ENCODE measurements around the gene COL3A1.

Gene COL3A1

DNA sequence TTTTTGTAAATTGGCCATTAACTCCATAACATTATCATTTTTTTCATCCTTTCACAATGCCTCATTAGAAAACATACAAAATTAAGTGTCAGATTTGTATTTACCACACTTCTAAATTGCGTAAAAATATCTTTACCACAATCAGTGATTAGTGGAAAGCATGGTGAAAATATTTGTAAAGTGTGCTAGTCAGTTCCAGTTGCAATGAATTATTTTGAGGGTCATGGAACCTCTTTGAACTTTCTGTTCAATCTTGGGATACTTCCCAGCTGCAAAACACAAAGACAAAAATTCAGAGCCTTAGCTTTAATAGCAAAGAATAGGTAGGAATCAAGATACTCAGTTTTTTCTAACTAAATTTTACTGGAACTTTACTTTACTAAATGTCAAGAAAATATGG, 4.0 kb upstream of the COL3A1 start:
- TF ChIP-seq TAF1 (IDR thresholded peaks at IDR 0.05; ENCODE audit: borderline replicate concordance, insufficient read depth, low read length) (no peak), SIN3A (IDR thresholded peaks at IDR 0.05; ENCODE audit: borderline replicate concordance, insufficient read depth, low read length) (no peak), POLR2AphosphoS5 (IDR thresholded peaks at IDR 0.05; ENCODE audit: low read depth, low read length) (no peak), FOXP2 (optimal IDR thresholded peaks at IDR 0.05; ENCODE audit: borderline replicate concordance, extremely low read depth, extremely low read length, insufficient read depth) (no peak)
- TF ChIP-seq, protein P1, sequence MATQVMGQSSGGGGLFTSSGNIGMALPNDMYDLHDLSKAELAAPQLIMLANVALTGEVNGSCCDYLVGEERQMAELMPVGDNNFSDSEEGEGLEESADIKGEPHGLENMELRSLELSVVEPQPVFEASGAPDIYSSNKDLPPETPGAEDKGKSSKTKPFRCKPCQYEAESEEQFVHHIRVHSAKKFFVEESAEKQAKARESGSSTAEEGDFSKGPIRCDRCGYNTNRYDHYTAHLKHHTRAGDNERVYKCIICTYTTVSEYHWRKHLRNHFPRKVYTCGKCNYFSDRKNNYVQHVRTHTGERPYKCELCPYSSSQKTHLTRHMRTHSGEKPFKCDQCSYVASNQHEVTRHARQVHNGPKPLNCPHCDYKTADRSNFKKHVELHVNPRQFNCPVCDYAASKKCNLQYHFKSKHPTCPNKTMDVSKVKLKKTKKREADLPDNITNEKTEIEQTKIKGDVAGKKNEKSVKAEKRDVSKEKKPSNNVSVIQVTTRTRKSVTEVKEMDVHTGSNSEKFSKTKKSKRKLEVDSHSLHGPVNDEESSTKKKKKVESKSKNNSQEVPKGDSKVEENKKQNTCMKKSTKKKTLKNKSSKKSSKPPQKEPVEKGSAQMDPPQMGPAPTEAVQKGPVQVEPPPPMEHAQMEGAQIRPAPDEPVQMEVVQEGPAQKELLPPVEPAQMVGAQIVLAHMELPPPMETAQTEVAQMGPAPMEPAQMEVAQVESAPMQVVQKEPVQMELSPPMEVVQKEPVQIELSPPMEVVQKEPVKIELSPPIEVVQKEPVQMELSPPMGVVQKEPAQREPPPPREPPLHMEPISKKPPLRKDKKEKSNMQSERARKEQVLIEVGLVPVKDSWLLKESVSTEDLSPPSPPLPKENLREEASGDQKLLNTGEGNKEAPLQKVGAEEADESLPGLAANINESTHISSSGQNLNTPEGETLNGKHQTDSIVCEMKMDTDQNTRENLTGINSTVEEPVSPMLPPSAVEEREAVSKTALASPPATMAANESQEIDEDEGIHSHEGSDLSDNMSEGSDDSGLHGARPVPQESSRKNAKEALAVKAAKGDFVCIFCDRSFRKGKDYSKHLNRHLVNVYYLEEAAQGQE (IDR thresholded peaks at IDR 0.05; ENCODE audit: insufficient read depth in 1 of 2, low read depth in 2 of 2, low read length in 2 of 2): no peak

DNA sequence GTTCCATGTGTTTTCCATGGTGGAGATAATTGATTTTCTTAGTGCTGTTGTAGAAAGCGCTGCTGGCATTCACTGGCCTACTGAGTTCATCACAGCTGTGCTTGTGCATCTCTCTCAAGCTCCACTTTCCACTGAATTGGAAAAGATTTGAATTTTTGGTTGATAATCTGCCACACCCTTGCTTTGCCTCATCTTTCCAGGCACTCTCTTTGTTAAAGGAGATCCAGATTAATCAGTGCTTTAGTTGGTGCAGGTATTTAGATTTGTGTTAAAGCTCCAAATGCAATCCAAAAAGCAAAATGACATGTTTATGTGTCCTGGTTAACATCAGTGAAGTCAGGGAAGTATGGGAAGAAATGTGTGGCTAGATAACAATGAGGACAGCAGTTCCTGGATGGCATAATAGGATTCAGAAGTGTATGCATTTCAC, 2.7 kb upstream of the COL3A1 start:
- TF ChIP-seq, protein P1 (IDR thresholded peaks at IDR 0.05; ENCODE audit: insufficient read depth in 1 of 2, low read depth in 2 of 2, low read length in 2 of 2): no peak
- TF ChIP-seq SIN3A (IDR thresholded peaks at IDR 0.05; ENCODE audit: borderline replicate concordance, insufficient read depth, low read length) (no peak), FOXP2 (optimal IDR thresholded peaks at IDR 0.05; ENCODE audit: borderline replicate concordance, extremely low read depth, extremely low read length, insufficient read depth) (no peak)

DNA sequence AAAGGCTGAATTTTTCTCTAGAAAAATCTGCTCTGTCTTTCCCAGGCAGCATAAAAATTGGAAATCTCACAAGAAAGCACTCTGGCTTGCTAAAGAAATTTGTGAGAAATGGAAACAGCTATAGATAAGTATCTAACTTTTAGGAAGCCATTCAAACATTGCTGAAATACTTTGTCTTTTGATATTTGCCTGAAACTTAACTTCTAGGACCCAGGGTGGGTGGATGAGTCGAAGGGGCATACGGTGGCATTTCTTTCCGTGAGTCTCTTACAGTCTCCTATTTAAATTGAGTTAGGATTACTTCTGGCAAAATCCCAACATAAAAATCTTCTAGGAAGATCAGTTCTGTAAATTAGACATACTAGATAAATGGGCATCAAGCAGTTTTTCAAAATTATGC, 532 bp upstream of the COL3A1 start:
- TF ChIP-seq SIN3A (IDR thresholded peaks at IDR 0.05; ENCODE audit: borderline replicate concordance, insufficient read depth, low read length) (no peak), POLR2AphosphoS5 (IDR thresholded peaks at IDR 0.05; ENCODE audit: low read depth, low read length) (no peak), TAF1 (IDR thresholded peaks at IDR 0.05; ENCODE audit: borderline replicate concordance, insufficient read depth, low read length) (no peak), FOXP2 (optimal IDR thresholded peaks at IDR 0.05; ENCODE audit: borderline replicate concordance, extremely low read depth, extremely low read length, insufficient read depth) (no peak)
- TF ChIP-seq, protein P1 (IDR thresholded peaks at IDR 0.05; ENCODE audit: insufficient read depth in 1 of 2, low read depth in 2 of 2, low read length in 2 of 2): no peak

DNA sequence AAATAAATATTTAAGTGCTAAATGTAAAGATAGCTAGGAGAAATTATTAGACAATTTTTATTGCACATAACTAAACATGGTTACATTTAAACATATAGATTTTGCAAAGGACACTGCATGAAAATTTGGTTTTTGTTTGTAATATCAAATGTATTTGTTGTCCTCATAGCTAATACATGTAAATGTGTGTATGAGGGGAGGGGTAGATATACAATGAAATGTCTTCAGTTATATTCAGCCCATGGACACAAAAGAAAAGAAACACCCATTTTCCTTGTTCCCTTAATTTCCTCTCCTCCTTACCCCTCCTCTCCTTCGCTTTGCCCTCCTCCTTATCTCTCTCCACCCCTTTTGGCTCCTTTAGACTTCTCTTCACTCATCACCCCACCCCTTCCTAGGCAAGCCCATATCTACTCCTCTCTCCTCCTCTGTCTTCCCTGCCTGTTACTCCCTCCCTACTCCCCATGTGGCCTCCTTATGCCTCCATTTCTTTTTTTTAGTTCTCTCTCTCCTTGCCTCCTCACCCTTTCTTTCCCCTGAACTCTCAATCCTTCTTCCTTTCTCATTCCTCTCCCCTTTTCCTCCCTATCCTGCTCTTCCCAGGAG, 1.4 kb downstream of the COL3A1 start:
- no peak for TF ChIP-seq SIN3A (IDR thresholded peaks at IDR 0.05; ENCODE audit: borderline replicate concordance, insufficient read depth, low read length)
- TF ChIP-seq, protein P1 (IDR thresholded peaks at IDR 0.05; ENCODE audit: insufficient read depth in 1 of 2, low read depth in 2 of 2, low read length in 2 of 2): no peak
- no peak for TF ChIP-seq FOXP2 (optimal IDR thresholded peaks at IDR 0.05; ENCODE audit: borderline replicate concordance, extremely low read depth, extremely low read length, insufficient read depth)
- peak; percentile 75 for TF ChIP-seq POLR2AphosphoS5 (IDR thresholded peaks at IDR 0.05; ENCODE audit: low read depth, low read length)
- no peak for TF ChIP-seq TAF1 (IDR thresholded peaks at IDR 0.05; ENCODE audit: borderline replicate concordance, insufficient read depth, low read length)
